ENCODE data around the gene SEMA3B. TPM values are rescaled to one million over a fixed set of nuclear protein-coding genes. Genes with fewer than 3 reads are reported as not detected.

The SEMA3B gene
- total and polyA plus RNA-seq, 9 of the 15 experiments (the other 6 are each of a cell fraction or from before 2014, with no cell fraction given), result 0.03 to 1.8 (median 0.55) TPM; not detected in 1

DNA sequence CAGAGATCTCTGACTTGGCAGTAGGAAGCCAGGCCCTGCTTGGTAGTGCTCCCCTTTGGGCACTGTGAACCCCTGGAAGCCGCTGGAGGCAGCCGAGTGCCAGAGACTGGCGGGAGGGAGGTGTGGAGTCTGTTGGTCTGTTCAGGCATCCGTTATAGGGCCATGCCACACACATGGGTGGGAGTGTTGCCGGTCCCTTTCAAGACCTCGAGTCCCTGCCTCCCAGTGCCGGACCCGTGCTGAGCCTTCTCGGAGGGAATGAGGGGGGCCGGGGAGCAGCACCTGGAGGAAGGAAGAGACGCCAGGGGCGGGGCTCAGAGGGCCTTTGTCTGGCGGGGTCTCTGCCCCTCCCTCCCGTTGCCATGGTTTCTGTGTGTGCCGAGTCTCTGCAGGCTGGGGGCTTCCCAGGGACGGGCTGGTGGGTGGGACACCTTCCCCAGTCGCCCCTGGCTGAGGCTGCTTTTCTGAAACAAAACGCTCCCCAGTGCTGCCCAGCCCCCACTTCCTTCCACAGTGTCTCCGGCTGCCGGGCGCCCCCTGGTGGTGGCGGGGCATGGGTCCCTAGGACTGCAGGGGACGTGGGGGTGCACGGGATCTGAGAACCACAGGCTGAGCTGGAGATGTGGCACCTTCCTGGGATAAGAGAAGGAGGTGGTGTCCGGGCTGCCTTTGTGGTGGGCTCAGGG, 23.0 kb upstream of the SEMA3B start (continued):
- TF ChIP-seq BRD9 (IDR thresholded peaks at IDR 0.05; ENCODE audit: low read depth, partially characterized antibody) (peak; percentile 81), CBFA2T3 (IDR thresholded peaks at IDR 0.05) (no peak), NELFE (IDR thresholded peaks at IDR 0.05; ENCODE audit: insufficient read depth, insufficient read length) (no peak), ZNF431 (CRISPR knock-in tag; IDR thresholded peaks at IDR 0.05) (0 out of 2 replicates have a peak, but pooled peaks have one; percentile 38), SPI1 (IDR thresholded peaks at IDR 0.05; ENCODE audit: borderline replicate concordance, low read depth, low read length) (peak; percentile 79), TCF3 (CRISPR knock-in tag; IDR thresholded peaks at IDR 0.05) (no peak), CTBP1 (IDR thresholded peaks at IDR 0.05; ENCODE audit: borderline replicate concordance) (peak; percentile 39; the same call in 1 of the 2 replicates)
- TF ChIP-seq, protein P1, sequence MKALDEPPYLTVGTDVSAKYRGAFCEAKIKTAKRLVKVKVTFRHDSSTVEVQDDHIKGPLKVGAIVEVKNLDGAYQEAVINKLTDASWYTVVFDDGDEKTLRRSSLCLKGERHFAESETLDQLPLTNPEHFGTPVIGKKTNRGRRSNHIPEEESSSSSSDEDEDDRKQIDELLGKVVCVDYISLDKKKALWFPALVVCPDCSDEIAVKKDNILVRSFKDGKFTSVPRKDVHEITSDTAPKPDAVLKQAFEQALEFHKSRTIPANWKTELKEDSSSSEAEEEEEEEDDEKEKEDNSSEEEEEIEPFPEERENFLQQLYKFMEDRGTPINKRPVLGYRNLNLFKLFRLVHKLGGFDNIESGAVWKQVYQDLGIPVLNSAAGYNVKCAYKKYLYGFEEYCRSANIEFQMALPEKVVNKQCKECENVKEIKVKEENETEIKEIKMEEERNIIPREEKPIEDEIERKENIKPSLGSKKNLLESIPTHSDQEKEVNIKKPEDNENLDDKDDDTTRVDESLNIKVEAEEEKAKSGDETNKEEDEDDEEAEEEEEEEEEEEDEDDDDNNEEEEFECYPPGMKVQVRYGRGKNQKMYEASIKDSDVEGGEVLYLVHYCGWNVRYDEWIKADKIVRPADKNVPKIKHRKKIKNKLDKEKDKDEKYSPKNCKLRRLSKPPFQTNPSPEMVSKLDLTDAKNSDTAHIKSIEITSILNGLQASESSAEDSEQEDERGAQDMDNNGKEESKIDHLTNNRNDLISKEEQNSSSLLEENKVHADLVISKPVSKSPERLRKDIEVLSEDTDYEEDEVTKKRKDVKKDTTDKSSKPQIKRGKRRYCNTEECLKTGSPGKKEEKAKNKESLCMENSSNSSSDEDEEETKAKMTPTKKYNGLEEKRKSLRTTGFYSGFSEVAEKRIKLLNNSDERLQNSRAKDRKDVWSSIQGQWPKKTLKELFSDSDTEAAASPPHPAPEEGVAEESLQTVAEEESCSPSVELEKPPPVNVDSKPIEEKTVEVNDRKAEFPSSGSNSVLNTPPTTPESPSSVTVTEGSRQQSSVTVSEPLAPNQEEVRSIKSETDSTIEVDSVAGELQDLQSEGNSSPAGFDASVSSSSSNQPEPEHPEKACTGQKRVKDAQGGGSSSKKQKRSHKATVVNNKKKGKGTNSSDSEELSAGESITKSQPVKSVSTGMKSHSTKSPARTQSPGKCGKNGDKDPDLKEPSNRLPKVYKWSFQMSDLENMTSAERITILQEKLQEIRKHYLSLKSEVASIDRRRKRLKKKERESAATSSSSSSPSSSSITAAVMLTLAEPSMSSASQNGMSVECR (CRISPR knock-in tag; IDR thresholded peaks at IDR 0.05), result 0 out of 2 replicates have a peak, but pooled peaks have one; percentile 46
- TF ChIP-seq, protein P2, sequence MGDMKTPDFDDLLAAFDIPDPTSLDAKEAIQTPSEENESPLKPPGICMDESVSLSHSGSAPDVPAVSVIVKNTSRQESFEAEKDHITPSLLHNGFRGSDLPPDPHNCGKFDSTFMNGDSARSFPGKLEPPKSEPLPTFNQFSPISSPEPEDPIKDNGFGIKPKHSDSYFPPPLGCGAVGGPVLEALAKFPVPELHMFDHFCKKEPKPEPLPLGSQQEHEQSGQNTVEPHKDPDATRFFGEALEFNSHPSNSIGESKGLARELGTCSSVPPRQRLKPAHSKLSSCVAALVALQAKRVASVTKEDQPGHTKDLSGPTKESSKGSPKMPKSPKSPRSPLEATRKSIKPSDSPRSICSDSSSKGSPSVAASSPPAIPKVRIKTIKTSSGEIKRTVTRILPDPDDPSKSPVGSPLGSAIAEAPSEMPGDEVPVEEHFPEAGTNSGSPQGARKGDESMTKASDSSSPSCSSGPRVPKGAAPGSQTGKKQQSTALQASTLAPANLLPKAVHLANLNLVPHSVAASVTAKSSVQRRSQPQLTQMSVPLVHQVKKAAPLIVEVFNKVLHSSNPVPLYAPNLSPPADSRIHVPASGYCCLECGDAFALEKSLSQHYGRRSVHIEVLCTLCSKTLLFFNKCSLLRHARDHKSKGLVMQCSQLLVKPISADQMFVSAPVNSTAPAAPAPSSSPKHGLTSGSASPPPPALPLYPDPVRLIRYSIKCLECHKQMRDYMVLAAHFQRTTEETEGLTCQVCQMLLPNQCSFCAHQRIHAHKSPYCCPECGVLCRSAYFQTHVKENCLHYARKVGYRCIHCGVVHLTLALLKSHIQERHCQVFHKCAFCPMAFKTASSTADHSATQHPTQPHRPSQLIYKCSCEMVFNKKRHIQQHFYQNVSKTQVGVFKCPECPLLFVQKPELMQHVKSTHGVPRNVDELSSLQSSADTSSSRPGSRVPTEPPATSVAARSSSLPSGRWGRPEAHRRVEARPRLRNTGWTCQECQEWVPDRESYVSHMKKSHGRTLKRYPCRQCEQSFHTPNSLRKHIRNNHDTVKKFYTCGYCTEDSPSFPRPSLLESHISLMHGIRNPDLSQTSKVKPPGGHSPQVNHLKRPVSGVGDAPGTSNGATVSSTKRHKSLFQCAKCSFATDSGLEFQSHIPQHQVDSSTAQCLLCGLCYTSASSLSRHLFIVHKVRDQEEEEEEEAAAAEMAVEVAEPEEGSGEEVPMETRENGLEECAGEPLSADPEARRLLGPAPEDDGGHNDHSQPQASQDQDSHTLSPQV (IDR thresholded peaks at IDR 0.05), result peak; percentile 46; the same call in 1 of the 2 replicates
- TF ChIP-seq, protein P3, sequence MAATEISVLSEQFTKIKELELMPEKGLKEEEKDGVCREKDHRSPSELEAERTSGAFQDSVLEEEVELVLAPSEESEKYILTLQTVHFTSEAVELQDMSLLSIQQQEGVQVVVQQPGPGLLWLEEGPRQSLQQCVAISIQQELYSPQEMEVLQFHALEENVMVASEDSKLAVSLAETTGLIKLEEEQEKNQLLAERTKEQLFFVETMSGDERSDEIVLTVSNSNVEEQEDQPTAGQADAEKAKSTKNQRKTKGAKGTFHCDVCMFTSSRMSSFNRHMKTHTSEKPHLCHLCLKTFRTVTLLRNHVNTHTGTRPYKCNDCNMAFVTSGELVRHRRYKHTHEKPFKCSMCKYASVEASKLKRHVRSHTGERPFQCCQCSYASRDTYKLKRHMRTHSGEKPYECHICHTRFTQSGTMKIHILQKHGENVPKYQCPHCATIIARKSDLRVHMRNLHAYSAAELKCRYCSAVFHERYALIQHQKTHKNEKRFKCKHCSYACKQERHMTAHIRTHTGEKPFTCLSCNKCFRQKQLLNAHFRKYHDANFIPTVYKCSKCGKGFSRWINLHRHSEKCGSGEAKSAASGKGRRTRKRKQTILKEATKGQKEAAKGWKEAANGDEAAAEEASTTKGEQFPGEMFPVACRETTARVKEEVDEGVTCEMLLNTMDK (IDR thresholded peaks at IDR 0.05; ENCODE audit: borderline replicate concordance, insufficient read depth, low read depth, low read length, poor library complexity, severe bottlenecking), result peak; percentile 87
